ENCODE data around the gene EPS15.

- TF ChIP-seq POLR2AphosphoS5 (IDR thresholded peaks at IDR 0.05; ENCODE audit: low read depth, low read length), result no peak
- TF ChIP-seq POLR2A (IDR thresholded peaks at IDR 0.05; ENCODE audit: low read depth, low read length), result no peak
- TF ChIP-seq SPI1 (IDR thresholded peaks at IDR 0.05; ENCODE audit: low read depth, low read length), result no peak
- TF ChIP-seq TAF1 (IDR thresholded peaks at IDR 0.05; ENCODE audit: low read depth, low read length), result no peak
- no peak for TF ChIP-seq PAX5 (IDR thresholded peaks at IDR 0.05; ENCODE audit: insufficient read depth, low read length, severe bottlenecking)
- no peak for TF ChIP-seq POU2F2 (IDR thresholded peaks at IDR 0.05; ENCODE audit: low read depth, low read length)
Measured at GRCh38 chr1:51464828-51465227, 54.2 kb downstream of the EPS15 start.

All from GM12891 (cell line).